Measurements from ENCODE around the gene SEMA4G. TPM values are rescaled to one million over a fixed set of nuclear protein-coding genes. Genes with fewer than 3 reads are reported as not detected.

SEMA4G gene
- total and polyA plus RNA-seq, 7 experiments from 2014 or later, result 0.24 to 1.7 (median 0.88) TPM

- peaks cover 45 to 58% (median 50%) of the 10 kb centered on the region in 5 donors for H3K27me3 Mint-ChIP-seq
- ATAC-seq, result no peak
- no peak overlapping the region for H3K27ac Mint-ChIP-seq
- CTCF ChIA-PET, result interaction anchor here (1.0 to 4.2 kb wide), 3 partner anchors 17 to 162 kb away, joined by 3 to 56 read pairs (median 3); partner anchors contain the start of gene LZTS2
- no peak overlapping the region for H3K4me3 Mint-ChIP-seq
- H3K4me1 Mint-ChIP-seq, result peaks cover 9 to 28% (median 20%) of the 10 kb centered on the region in 7 donors
- H3K4me1 ChIP-seq (ENCODE audit: control insufficient read depth in 2 of 2, insufficient read depth in 2 of 2, low read length in 2 of 2), result peaks cover 0 to 5% of the 10 kb centered on the region in 2 donors
- H3K36me3 Mint-ChIP-seq, result no peaks in the 10 kb centered on the region
- peaks cover 0 to 2% of the 10 kb centered on the region in 2 donors for H3K27me3 ChIP-seq (ENCODE audit: control insufficient read depth in 2 of 2, insufficient read depth in 2 of 2, low read length in 2 of 2)
- no peak overlapping the region for H3K4me3 ChIP-seq (ENCODE audit: low read length)
- no peak overlapping the region for H3K27ac ChIP-seq (ENCODE audit: low read depth, low read length)
- intact Hi-C loops (cut with micrococcal nuclease), result loop anchor here in 1 of 2 donors (10.0 kb wide), 1 partner anchor 272 kb away; the partner anchor contains the start of gene PAX2
- no peaks in the 10 kb centered on the region for H3K36me3 ChIP-seq (ENCODE audit: control insufficient read depth in 2 of 3, insufficient read depth in 3 of 3, low read length in 3 of 3)
- no peaks in the 10 kb centered on the region for H3K9me3 Mint-ChIP-seq
- POLR2A ChIA-PET, result interaction anchor here (1.0 to 1.1 kb wide), 2 partner anchors 15 to 20 kb away, joined by 3 read pairs; no protein-coding TSS in a partner anchor
- H3K9me3 ChIP-seq (ENCODE audit: control insufficient read depth in 2 of 3, low read length in 3 of 3), result no peaks in the 10 kb centered on the region
- no peak for DNase-seq
Measured at GRCh38 chr10:101016814-101017213, 47.5 kb downstream of the SEMA4G start.

GRCh38 chr10:101018118-101018599, 48.9 kb downstream of the SEMA4G start:
- CTCF ChIA-PET, result interaction anchor here (1.0 to 2.4 kb wide), 3 partner anchors 14 to 42 kb away, joined by 3 to 12 read pairs (median 6); partner anchors contain the start of genes PDZD7 and SFXN3
- Mint-ChIP-seq H3K4me1 (peaks cover 3 to 22% (median 14%) of the 10 kb centered on the region in 7 donors), H3K27me3 (peaks cover 48 to 54% (median 53%) of the 10 kb centered on the region in 5 donors), H3K36me3 (no peaks in the 10 kb centered on the region), H3K27ac (no peak overlapping the region), H3K9me3 (no peaks in the 10 kb centered on the region), H3K4me3 (no peak overlapping the region)
- POLR2A ChIA-PET, result interaction anchor here (0.6 to 1.3 kb wide), 2 partner anchors 13 to 342 kb away, joined by 3 read pairs; partner anchors contain the start of genes PDZD7 and SFXN3
- Histone ChIP-seq H3K4me3 (ENCODE audit: low read length) (no peak overlapping the region), H3K27me3 (ENCODE audit: control insufficient read depth in 2 of 2, insufficient read depth in 2 of 2, low read length in 2 of 2) (peaks cover 0 to 2% of the 10 kb centered on the region in 2 donors), H3K4me1 (ENCODE audit: control insufficient read depth in 2 of 2, insufficient read depth in 2 of 2, low read length in 2 of 2) (peaks cover 0 to 2% of the 10 kb centered on the region in 2 donors), H3K36me3 (ENCODE audit: control insufficient read depth in 2 of 3, insufficient read depth in 3 of 3, low read length in 3 of 3) (no peaks in the 10 kb centered on the region), H3K9me3 (ENCODE audit: control insufficient read depth in 2 of 3, low read length in 3 of 3) (no peaks in the 10 kb centered on the region), H3K27ac (ENCODE audit: low read depth, low read length) (no peak overlapping the region)
- intact Hi-C loops (cut with micrococcal nuclease), result loop anchor here in 1 of 2 donors (10.0 kb wide), 1 partner anchor 273 kb away; the partner anchor contains the start of gene PAX2
- ATAC-seq, result peak; percentile 34
- DNase-seq, result no peak

GRCh38 chr10:101018600-101019439, 49.5 kb downstream of the SEMA4G start:
- Histone ChIP-seq H3K9me3 (ENCODE audit: control insufficient read depth in 2 of 3, low read length in 3 of 3) (no peaks in the 10 kb centered on the region), H3K4me3 (ENCODE audit: low read length) (no peak overlapping the region), H3K36me3 (ENCODE audit: control insufficient read depth in 2 of 3, insufficient read depth in 3 of 3, low read length in 3 of 3) (no peaks in the 10 kb centered on the region), H3K27me3 (ENCODE audit: control insufficient read depth in 2 of 2, insufficient read depth in 2 of 2, low read length in 2 of 2) (peaks cover 0 to 2% of the 10 kb centered on the region in 2 donors), H3K4me1 (ENCODE audit: control insufficient read depth in 2 of 2, insufficient read depth in 2 of 2, low read length in 2 of 2) (no peaks in the 10 kb centered on the region), H3K27ac (ENCODE audit: low read depth, low read length) (no peak overlapping the region)
- POLR2A ChIA-PET, result interaction anchor here (0.6 to 1.3 kb wide), 2 partner anchors 12 to 341 kb away, joined by 3 read pairs; partner anchors contain the start of genes PDZD7 and SFXN3
- H3K9me3 Mint-ChIP-seq, result no peaks in the 10 kb centered on the region
- intact Hi-C loops (cut with micrococcal nuclease), result loop anchor here (1.0 to 10.0 kb wide), 5 partner anchors 12 to 274 kb away; partner anchors contain the start of genes PDZD7 (in 2 of the 2), SFXN3 (in 2 of the 2) and PAX2 (in 1 of the 2)
- H3K4me1 Mint-ChIP-seq, result peaks cover 0 to 20% (median 10%) of the 10 kb centered on the region in 7 donors
- no peak overlapping the region for H3K4me3 Mint-ChIP-seq
- H3K27ac Mint-ChIP-seq, result no peak overlapping the region
- peak in 8 of 9 donors; percentile 45 to 86 (median 56) for DNase-seq
- CTCF ChIA-PET, result interaction anchor here (0.5 to 2.4 kb wide), 7 partner anchors 10 to 346 kb away, joined by 3 to 12 read pairs (median 4); partner anchors contain the start of genes PDZD7 and SFXN3
- ATAC-seq, result peak; percentile 80
- no peaks in the 10 kb centered on the region for H3K36me3 Mint-ChIP-seq
- peaks cover 47 to 53% (median 52%) of the 10 kb centered on the region in 5 donors for H3K27me3 Mint-ChIP-seq

Small RNA genes lying within 50 kb of the gene (microRNA-seq; reads per million reads assigned to microRNA genes)
- gene MIR608 (ENCODE audit: borderline microRNAs expressed), result not detected

Other genes starting within 250 kb of the SEMA4G start
- gene PAX2, start 223.9 kb upstream of the SEMA4G start, total RNA-seq, result not detected
- not detected for gene PAX2, start 223.9 kb upstream of the SEMA4G start, polyA plus RNA-seq
- gene SLF2, start 56.5 kb upstream of the SEMA4G start, total RNA-seq, result 10 to 100 TPM; 20.1 to 43.7 (median 38.8) TPM
- 10 to 100 TPM; 10.9 to 11.5 TPM for gene SLF2, start 56.5 kb upstream of the SEMA4G start, polyA plus RNA-seq
- gene MRPL43, start 18.0 kb downstream of the SEMA4G start, total RNA-seq, result 10 to 100 TPM; 35.8 to 74.5 (median 46.5) TPM
- 100 to 1,000 TPM; 143 to 149 TPM for gene MRPL43, start 18.0 kb downstream of the SEMA4G start, polyA plus RNA-seq
- gene TWNK, start 18.0 kb downstream of the SEMA4G start, total RNA-seq, result 10 to 100 TPM in 3 of 5 experiments, 1 to 10 TPM in 2; 5.8 to 17.3 (median 14.8) TPM
- 10 to 100 TPM; 10.0 to 18.9 TPM for gene TWNK, start 18.0 kb downstream of the SEMA4G start, polyA plus RNA-seq
- gene LZTS2, start 30.3 kb downstream of the SEMA4G start, total RNA-seq, result 10 to 100 TPM; 16.0 to 44.7 (median 25.5) TPM
- gene LZTS2, start 30.3 kb downstream of the SEMA4G start, polyA plus RNA-seq, result 10 to 100 TPM; 10.8 to 25.6 TPM
- gene PDZD7, start 61.6 kb downstream of the SEMA4G start, total RNA-seq, result 1 to 10 TPM in 3 of 5 experiments, under 1 TPM in 2; 0.65 to 2.8 (median 1.8) TPM
- gene PDZD7, start 61.6 kb downstream of the SEMA4G start, polyA plus RNA-seq, result 1 to 10 TPM in 1 of 2 donors, under 1 TPM in 1; 0.71 to 1.1 TPM
- 10 to 100 TPM; 33.7 to 90.4 (median 48.4) TPM for gene SFXN3, start 61.7 kb downstream of the SEMA4G start, total RNA-seq
- gene SFXN3, start 61.7 kb downstream of the SEMA4G start, polyA plus RNA-seq, result 10 to 100 TPM; 12.6 to 13.2 TPM
- 1 to 10 TPM in 1 of 5 experiments, under 1 TPM in 2, not detected in 2; 0.22 to 1.5 (median 0.29) TPM for gene KAZALD1, start 92.5 kb downstream of the SEMA4G start, total RNA-seq
- not detected for gene KAZALD1, start 92.5 kb downstream of the SEMA4G start, polyA plus RNA-seq
- gene TLX1, start 161.8 kb downstream of the SEMA4G start, total RNA-seq, result not detected
- not detected for gene TLX1, start 161.8 kb downstream of the SEMA4G start, polyA plus RNA-seq

Data from naive thymus-derived CD4-positive, alpha-beta T cell (primary cell).